Caco-2 (cell line): ENCODE data around the gene REPIN1. TPM values are rescaled to one million over a fixed set of nuclear protein-coding genes. Genes with fewer than 3 reads are reported as not detected.

Experiments
- BruUV-seq: library from RNA; stranded (reverse); fragments of 400-500 nt; replicated peaks from 2 replicates; lab custom pipeline; 2021; lab: Mats Ljungman, UMichigan
- CTCF ChIA-PET: fragments of 300-600 bp; sonication (Branson Sonifier 250); formaldehyde crosslinking; loops from one replicate; lab custom pipeline; 2022; ENCODE audit warnings: antibody characterized with exemption; lab: Charles Lee
- POLR2A ChIA-PET: fragments of 300-600 bp; sonication (Branson Sonifier 250); formaldehyde crosslinking; loops from one replicate; lab custom pipeline; 2022; ENCODE audit warnings: antibody characterized with exemption; lab: Charles Lee
- DNase-seq, 2 experiments: peaks; one replicate each; pipeline versions ENCODE4 v3.0.0 to v3.0.0-alpha.2; 2020 to 2022
- H3K27me3 ChIP-seq: replicated peaks from 2 replicates; pipeline ENCODE4 v1.6.0; 2011; ENCODE audit warnings: low read length; ENCODE audit not compliant: control insufficient read depth, insufficient read depth
- H3K36me3 ChIP-seq: 2 replicates; pipeline ENCODE4 v1.5.1; 2011; ENCODE audit warnings: low read length; ENCODE audit not compliant: control insufficient read depth, insufficient read depth
- H3K4me1 ChIP-seq: fragments of 250-450 bp; sonication (Bioruptor Pico); 2 replicates; pipeline ENCODE4 v1.5.1; 2020; ENCODE audit warnings: mild to moderate bottlenecking
- H3K4me3 ChIP-seq: 2 replicates; pipeline ENCODE4 v1.5.1; 2011; ENCODE audit warnings: low read depth, mild to moderate bottlenecking, control low read depth, low read length
- H3K9me3 ChIP-seq: fragments of 250-450 bp; sonication (Bioruptor Pico); 2 replicates; pipeline ENCODE4 v1.5.1; 2020; ENCODE audit warnings: mild to moderate bottlenecking, moderate library complexity
- H3K27ac Mint-ChIP-seq: one replicate; pipeline ENCODE4 v1.8.0; 2022; ENCODE audit warnings: mixed read lengths; ENCODE audit not compliant: unreplicated experiment
- H3K27me3 Mint-ChIP-seq: one replicate; pipeline ENCODE4 v1.8.0; 2022; ENCODE audit warnings: mixed read lengths; ENCODE audit not compliant: insufficient read depth, unreplicated experiment
- H3K36me3 Mint-ChIP-seq: one replicate; pipeline ENCODE4 v1.8.0; 2022; ENCODE audit warnings: mild to moderate bottlenecking, mixed read lengths; ENCODE audit not compliant: insufficient read depth, unreplicated experiment
- H3K4me1 Mint-ChIP-seq: one replicate; pipeline ENCODE4 v1.8.0; 2022; ENCODE audit warnings: low read depth, mixed read lengths; ENCODE audit not compliant: unreplicated experiment
- H3K4me3 Mint-ChIP-seq: one replicate; pipeline ENCODE4 v1.8.0; 2022; ENCODE audit warnings: mild to moderate bottlenecking, moderate library complexity, mixed read lengths; ENCODE audit not compliant: unreplicated experiment
- H3K9me3 Mint-ChIP-seq: one replicate; pipeline ENCODE4 v1.8.0; 2022; ENCODE audit warnings: mixed read lengths; ENCODE audit not compliant: unreplicated experiment
- intact Hi-C: fragments of 100-400 bp; cut with micrococcal nuclease; formaldehyde crosslinking; loops from one replicate; pipeline ENCODE4 v1.10.0; 2022; ENCODE audit not compliant: unreplicated experiment
- total RNA-seq: library from RNA; stranded (reverse); gene quantifications from 2 replicates; pipeline ENCODE4 v1.2.3, GENCODE V29; 2022
- TF ChIP-seq, protein P1 (sequence below), 2 experiments: fragments of 200-600 bp in 1 of 2; IDR thresholded peaks; 1 replicate in 1 of 2; 2 replicates in 1 of 2; pipeline versions ENCODE4 v1.5.1 to v1.8.0; 2011 to 2022; ENCODE audit warnings: antibody characterized with exemption in 1 of 2, control low read depth in 1 of 2, inconsistent platforms in 1 of 2, low read depth in 1 of 2, low read length in 1 of 2, mild to moderate bottlenecking in 1 of 2, moderate library complexity in 1 of 2; ENCODE audit not compliant: insufficient read depth in 1 of 2, severe bottlenecking in 1 of 2, unreplicated experiment in 1 of 2

Gene REPIN1
- total RNA-seq, 1 experiment from 2014 or later: 148 TPM

DNA sequence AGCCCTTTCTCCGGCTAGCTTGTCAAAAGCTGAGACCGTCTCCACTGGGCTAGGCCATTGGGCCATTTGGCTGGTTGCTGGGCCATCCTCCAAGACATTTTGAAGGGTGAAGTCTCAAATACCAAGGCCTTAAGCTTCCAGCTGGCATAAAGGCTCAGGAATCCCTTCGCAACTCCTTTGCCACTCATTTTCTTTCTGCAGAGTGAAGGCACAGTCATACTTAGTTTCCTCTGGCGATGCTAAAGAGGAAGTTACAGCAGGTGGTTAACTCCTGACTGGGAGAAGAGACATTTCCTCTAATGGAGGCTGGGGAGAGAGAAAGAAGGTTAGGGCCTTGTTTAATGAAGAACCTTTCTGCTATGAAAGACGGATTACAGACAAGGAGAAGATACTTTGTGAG, 4.8 kb upstream of the REPIN1 start:
- H3K9me3 Mint-ChIP-seq: peaks cover 12% of the 10 kb centered on the region
- H3K4me1 Mint-ChIP-seq: peaks cover 11% of the 10 kb centered on the region
- intact Hi-C loops: no loop called here
- H3K4me3 Mint-ChIP-seq: no peak overlapping the region
- Histone ChIP-seq H3K4me1 (0 out of 2 replicates have a peak, but pooled peaks cover 7% of the 10 kb centered on the region), H3K36me3 (no peaks in the 10 kb centered on the region), H3K9me3 (no peaks in the 10 kb centered on the region), H3K4me3 (no peak overlapping the region), H3K27me3 (no peaks in the 10 kb centered on the region)
- no peak for DNase-seq
- no peak overlapping the region for H3K27ac Mint-ChIP-seq
- BruUV-seq: no TSS peak
- TF ChIP-seq, protein P1, sequence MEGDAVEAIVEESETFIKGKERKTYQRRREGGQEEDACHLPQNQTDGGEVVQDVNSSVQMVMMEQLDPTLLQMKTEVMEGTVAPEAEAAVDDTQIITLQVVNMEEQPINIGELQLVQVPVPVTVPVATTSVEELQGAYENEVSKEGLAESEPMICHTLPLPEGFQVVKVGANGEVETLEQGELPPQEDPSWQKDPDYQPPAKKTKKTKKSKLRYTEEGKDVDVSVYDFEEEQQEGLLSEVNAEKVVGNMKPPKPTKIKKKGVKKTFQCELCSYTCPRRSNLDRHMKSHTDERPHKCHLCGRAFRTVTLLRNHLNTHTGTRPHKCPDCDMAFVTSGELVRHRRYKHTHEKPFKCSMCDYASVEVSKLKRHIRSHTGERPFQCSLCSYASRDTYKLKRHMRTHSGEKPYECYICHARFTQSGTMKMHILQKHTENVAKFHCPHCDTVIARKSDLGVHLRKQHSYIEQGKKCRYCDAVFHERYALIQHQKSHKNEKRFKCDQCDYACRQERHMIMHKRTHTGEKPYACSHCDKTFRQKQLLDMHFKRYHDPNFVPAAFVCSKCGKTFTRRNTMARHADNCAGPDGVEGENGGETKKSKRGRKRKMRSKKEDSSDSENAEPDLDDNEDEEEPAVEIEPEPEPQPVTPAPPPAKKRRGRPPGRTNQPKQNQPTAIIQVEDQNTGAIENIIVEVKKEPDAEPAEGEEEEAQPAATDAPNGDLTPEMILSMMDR (IDR thresholded peaks at IDR 0.05; ENCODE audit: insufficient read depth in 1 of 2, low read depth in 1 of 2, low read length in 1 of 2, severe bottlenecking in 1 of 2, unreplicated experiment in 1 of 2): no peak
- ChIA-PET POLR2A (no interaction called here), CTCF (no interaction called here)
- peaks cover 8% of the 10 kb centered on the region for H3K36me3 Mint-ChIP-seq
- no peaks in the 10 kb centered on the region for H3K27me3 Mint-ChIP-seq

DNA sequence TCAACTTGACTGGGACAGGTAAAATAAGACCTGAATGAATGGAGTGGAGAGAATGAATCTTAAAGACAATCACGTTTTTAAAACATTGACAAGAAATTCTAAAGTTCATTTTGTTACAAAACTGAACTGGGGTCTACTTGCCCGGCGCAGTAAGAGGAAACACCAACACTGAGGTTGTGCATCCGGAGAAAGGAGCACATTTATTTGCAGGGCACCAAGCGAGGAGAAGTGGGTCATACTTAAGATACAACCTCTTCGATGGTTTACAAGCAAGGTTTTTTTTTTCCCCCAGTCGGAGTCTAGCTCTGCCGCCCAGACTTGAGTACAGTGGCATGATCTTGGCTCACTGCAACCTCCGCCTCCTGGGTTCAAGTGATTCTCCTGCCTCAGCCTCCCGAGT, 3.4 kb upstream of the REPIN1 start:
- H3K27me3 ChIP-seq: no peaks in the 10 kb centered on the region
- TF ChIP-seq, protein P1 (IDR thresholded peaks at IDR 0.05; ENCODE audit: insufficient read depth in 1 of 2, low read depth in 1 of 2, low read length in 1 of 2, severe bottlenecking in 1 of 2, unreplicated experiment in 1 of 2): no peak
- H3K4me3 Mint-ChIP-seq: no peak overlapping the region
- no peak for DNase-seq
- peaks cover 21% of the 10 kb centered on the region for H3K36me3 Mint-ChIP-seq
- H3K4me3 ChIP-seq: no peak overlapping the region
- peaks cover 3% of the 10 kb centered on the region for H3K9me3 Mint-ChIP-seq
- no TSS peak for BruUV-seq
- POLR2A ChIA-PET: interaction anchor here (0.7 kb wide), 1 partner anchor 12 kb away, joined by 4 read pairs; no protein-coding TSS in a partner anchor
- peaks cover 2% of the 10 kb centered on the region; the same call in 1 of the 2 replicates for H3K36me3 ChIP-seq
- H3K27me3 Mint-ChIP-seq: no peaks in the 10 kb centered on the region
- no peak overlapping the region for H3K27ac Mint-ChIP-seq
- no peaks in the 10 kb centered on the region for H3K9me3 ChIP-seq
- CTCF ChIA-PET: no interaction called here
- peaks cover 14% of the 10 kb centered on the region; the same call in 1 of the 2 replicates for H3K4me1 ChIP-seq
- intact Hi-C loops: no loop called here
- H3K4me1 Mint-ChIP-seq: peaks cover under 1% of the 10 kb centered on the region

DNA sequence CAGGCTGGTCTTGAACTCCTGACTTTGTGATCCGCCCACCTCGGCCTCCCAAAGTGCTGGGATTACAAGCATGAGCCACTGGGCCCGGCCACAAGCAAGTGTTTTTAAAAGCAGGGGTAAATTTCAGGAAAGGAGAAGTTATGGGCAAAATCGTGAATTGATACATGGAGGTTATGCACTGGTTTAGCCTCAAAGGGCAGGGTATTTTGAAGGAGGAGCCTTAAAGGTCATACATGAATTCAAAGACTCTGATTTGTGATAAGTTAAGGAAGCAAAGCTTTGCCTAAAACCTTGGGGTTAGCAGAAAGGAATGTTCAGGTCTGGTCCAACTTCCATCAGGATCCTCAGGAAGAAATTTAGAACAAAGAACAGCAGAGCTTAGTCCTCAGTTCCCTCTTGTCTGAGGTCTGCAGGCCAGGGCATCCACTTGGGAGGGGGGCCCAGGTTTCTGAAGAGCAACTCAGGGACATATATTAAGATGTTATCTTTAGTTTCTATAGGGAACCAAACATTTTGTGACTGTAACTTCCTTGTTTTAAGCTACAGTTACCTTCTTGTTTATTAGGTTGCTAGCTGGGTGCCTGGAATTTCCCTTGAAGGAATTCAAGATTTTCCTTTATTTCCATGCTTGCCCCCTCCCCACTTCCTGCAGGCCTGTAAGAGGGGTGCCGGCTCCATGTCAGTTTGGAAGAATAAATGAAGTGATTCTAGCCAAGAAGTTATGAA, 2.8 kb upstream of the REPIN1 start:
- Histone ChIP-seq H3K4me1 (peaks cover 17% of the 10 kb centered on the region), H3K36me3 (peaks cover 2% of the 10 kb centered on the region; the same call in 1 of the 2 replicates), H3K9me3 (no peaks in the 10 kb centered on the region), H3K27me3 (no peaks in the 10 kb centered on the region), H3K4me3 (no peak overlapping the region)
- TF ChIP-seq, protein P1 (IDR thresholded peaks at IDR 0.05; ENCODE audit: insufficient read depth in 1 of 2, low read depth in 1 of 2, low read length in 1 of 2, severe bottlenecking in 1 of 2, unreplicated experiment in 1 of 2): no peak
- CTCF ChIA-PET: no interaction called here
- H3K4me1 Mint-ChIP-seq: no peaks in the 10 kb centered on the region
- POLR2A ChIA-PET: interaction anchor here (0.7 kb wide), 1 partner anchor 12 kb away, joined by 4 read pairs; no protein-coding TSS in a partner anchor
- H3K27me3 Mint-ChIP-seq: no peaks in the 10 kb centered on the region
- no TSS peak for BruUV-seq
- intact Hi-C loops: no loop called here
- peaks cover 26% of the 10 kb centered on the region for H3K36me3 Mint-ChIP-seq
- H3K4me3 Mint-ChIP-seq: no peak overlapping the region
- DNase-seq: no peak
- no peaks in the 10 kb centered on the region for H3K9me3 Mint-ChIP-seq
- no peak overlapping the region for H3K27ac Mint-ChIP-seq
